Duodenal mucosa (tissue), 2 donors: Measurements from ENCODE around the gene PUS10.
"Not testable (repeated sequence)": the region's sequence is repeated elsewhere in the genome, so short reads cannot be mapped to it uniquely, and the experiment has no call there.

ENCODE experiments used
- H3K27ac ChIP-seq: one replicate; pipeline ENCODE4 v1.7.0; 2013; ENCODE audit warnings: low read depth, low read length
- H3K27me3 ChIP-seq, 2 donors: one replicate each; pipeline ENCODE4 v1.7.0; 2013; ENCODE audit warnings: low read length in 2 of 2, control low read depth in 1 of 2; ENCODE audit not compliant: insufficient read depth in 2 of 2, control insufficient read depth in 1 of 2
- H3K36me3 ChIP-seq, 2 donors: one replicate each; pipeline ENCODE4 v1.7.0; 2013; ENCODE audit warnings: low read length in 2 of 2, control low read depth in 1 of 2; ENCODE audit not compliant: insufficient read depth in 2 of 2, control insufficient read depth in 1 of 2
- H3K4me1 ChIP-seq, 2 donors: one replicate each; pipeline ENCODE4 v1.7.0; 2013; ENCODE audit warnings: low read length in 2 of 2, control low read depth in 1 of 2; ENCODE audit not compliant: insufficient read depth in 2 of 2, control insufficient read depth in 1 of 2
- H3K4me3 ChIP-seq, 2 donors: one replicate each; pipeline ENCODE4 v1.7.0; 2013; ENCODE audit warnings: low read length in 2 of 2, low read depth in 1 of 2
- H3K9ac ChIP-seq, 2 donors: one replicate each; pipeline ENCODE4 v1.7.0; 2013; ENCODE audit warnings: low read length in 2 of 2, low read depth in 1 of 2
- H3K9me3 ChIP-seq, 2 donors: one replicate each; pipeline ENCODE4 v1.7.0; 2013; ENCODE audit warnings: low read length in 2 of 2, control low read depth in 1 of 2; ENCODE audit not compliant: control insufficient read depth in 1 of 2

Gene PUS10

DNA sequence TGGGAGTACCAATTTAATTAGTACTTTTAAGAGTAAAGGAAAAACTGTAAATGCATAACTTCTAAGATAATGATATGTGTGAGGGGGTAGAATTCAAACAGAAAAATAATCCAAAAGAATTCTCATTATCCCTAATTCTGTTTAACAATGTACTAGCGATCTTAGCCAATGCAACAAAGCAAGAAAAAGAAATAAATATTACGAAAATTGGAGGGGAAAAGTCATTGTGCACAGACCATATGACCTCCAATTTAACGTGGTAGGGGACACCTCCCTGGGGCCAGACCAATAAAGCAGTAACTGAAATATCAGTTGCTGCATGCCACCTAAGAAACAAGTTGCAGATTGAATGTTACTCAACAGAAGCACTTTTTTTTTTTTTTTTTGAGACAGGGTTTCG lies 26.4 kb downstream of the PUS10 start:
- Histone ChIP-seq H3K9ac (no peak overlapping the region), H3K36me3 (peaks cover 3 to 5% of the 10 kb centered on the region in 2 donors), H3K27me3 (no peaks in the 10 kb centered on the region), H3K4me3 (no peak overlapping the region), H3K9me3 (peaks cover 9% of the 10 kb centered on the region in 2 donors), H3K27ac (no peak overlapping the region), H3K4me1 (no peaks in the 10 kb centered on the region)

DNA sequence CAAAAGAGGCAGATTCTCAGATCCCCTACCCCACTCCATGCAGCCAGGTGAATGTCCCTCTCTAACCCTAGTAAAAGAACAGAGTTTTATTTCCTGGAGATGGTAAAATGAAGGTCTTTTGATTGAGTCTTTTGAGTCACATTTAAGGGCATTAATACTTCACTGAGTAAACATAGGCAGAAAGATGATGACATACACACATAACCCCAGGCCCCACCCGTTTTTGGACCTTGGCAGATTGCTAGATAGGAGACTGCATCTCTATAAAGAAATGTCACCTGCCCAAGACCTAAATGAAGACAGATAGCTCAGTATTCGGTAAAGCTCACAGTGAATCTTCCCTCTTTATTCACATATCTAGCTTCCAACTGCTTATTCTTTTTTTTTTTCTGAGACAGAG lies 28.8 kb downstream of the PUS10 start:
- Histone ChIP-seq H3K9ac (no peak overlapping the region), H3K27ac (no peak overlapping the region), H3K4me3 (no peak overlapping the region), H3K4me1 (no peaks in the 10 kb centered on the region), H3K36me3 (no peaks in the 10 kb centered on the region), H3K9me3 (peaks cover 9% of the 10 kb centered on the region in 2 donors), H3K27me3 (no peaks in the 10 kb centered on the region)

DNA sequence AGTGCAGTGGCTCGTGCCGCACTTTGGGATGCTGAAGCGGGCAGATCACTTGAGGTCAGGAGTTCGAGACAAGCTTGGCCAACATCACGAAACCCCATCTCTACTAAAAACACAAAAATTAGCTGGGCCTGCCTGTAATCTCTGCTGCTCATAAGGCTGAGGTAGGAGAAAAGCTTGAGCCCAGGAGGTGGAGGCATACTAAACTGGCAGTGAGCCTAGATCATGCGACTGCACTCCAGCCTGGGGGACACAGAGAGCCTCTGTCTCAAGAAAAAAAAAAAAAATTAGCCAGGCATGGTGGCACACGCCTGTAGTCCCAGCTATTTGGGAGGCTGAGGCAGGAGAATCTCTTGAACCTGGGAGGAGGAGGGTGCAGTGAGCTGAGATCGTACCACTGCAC lies 30.4 kb downstream of the PUS10 start:
- not testable (repeated sequence) for H3K9me3 ChIP-seq, H3K36me3 ChIP-seq, H3K4me1 ChIP-seq, H3K4me3 ChIP-seq, H3K27ac ChIP-seq, H3K9ac ChIP-seq, H3K27me3 ChIP-seq

DNA sequence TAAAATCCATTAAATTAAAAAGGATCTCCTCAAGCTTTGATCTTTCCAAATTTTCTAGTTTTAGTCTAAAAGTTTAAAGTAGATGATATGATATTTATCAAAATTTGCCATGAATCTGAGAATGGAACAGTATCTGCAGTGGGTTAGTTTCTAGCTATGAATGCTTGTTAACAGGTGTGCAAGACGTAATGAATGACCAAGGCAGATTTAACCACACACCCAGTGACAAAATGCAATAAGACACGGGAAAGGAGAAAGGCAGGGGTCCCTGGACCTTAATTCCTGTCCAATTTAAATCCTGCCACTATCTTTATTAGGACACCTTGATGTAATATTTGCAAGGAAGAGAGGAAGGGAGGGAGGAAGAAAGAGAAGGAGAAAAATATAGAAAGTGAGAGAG lies 31.0 kb downstream of the PUS10 start:
- Histone ChIP-seq H3K9ac (no peak overlapping the region), H3K9me3 (peaks cover 6 to 7% of the 10 kb centered on the region in 2 donors), H3K4me3 (no peak overlapping the region), H3K36me3 (no peaks in the 10 kb centered on the region), H3K4me1 (no peaks in the 10 kb centered on the region), H3K27me3 (no peaks in the 10 kb centered on the region), H3K27ac (no peak overlapping the region)

DNA sequence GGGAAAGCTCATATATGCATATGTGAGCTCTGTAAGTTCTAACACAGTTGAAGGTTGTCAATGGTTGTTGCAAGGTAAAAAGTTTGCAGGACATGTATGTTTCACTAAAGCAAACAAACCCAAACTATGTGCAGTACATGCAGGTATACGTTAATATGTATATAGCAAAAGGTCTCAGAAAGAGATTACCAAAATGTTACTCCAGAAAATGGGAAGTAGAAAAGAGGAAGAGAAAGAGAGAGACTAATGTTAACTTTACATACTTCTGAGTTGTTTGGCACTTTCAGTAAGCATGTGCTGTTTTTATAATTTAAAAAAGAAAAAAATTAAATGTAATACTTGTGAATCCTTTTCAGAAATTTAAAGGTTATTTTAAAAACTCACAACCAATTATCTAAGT lies 33.3 kb downstream of the PUS10 start:
- Histone ChIP-seq H3K9ac (no peak overlapping the region), H3K36me3 (no peaks in the 10 kb centered on the region), H3K4me1 (no peaks in the 10 kb centered on the region), H3K27ac (no peak overlapping the region), H3K9me3 (no peaks in the 10 kb centered on the region), H3K27me3 (no peaks in the 10 kb centered on the region), H3K4me3 (no peak overlapping the region)

DNA sequence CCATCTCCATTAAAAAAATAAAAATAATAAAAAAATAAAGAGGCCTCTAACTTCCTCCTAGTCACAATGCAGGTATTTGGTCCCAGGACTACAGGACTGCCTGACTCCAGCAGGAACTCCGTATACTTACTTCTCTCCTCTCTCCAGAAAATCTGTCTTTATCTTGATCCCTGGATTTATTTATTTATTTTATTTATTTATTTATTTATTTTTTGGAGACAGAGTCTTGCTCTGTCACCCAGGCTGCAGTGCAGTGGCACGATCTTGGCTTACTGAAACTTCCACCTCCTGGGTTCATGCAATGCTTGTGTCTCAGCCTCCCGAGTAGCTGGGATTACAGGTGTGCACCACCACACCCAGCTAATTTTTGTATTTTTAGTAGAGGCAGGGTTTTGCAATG lies 36.0 kb downstream of the PUS10 start:
- not testable (repeated sequence) for H3K36me3 ChIP-seq, H3K9me3 ChIP-seq, H3K4me3 ChIP-seq, H3K4me1 ChIP-seq, H3K27me3 ChIP-seq, H3K9ac ChIP-seq, H3K27ac ChIP-seq

DNA sequence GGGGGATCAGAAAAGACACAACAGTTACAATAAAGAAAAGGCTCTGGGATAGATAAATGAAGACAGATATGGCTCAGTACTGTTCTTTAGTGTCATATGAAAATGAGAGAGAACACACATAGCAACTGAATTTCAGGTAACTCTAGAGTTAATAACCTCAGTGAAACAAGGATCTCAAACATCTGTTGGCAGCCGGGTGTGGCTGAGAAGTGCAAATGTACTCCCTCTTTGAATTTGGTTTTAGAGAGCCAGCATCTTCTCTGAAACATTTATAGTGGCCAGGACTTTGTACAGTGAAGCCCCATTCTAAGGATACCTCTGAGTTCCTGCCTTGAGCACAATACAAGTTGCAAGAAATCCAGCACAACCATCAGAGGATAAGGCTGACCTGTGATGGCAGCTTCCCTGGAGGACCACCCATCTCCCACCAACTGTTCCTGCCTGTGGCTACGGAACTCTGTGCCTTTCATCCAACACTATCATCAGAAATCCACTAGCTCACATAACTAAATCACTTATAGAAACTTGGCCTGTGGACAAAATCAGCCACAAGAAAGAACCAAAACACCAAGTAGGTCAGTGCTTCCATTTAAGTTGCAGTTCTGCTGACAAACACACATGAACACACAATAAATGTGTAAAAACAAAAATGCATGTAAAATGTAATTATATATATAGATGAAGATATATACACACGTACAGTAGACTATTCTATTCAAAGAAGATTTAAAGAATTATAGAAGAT lies 37.8 kb downstream of the PUS10 start:
- Histone ChIP-seq H3K9ac (no peak overlapping the region), H3K27ac (no peak overlapping the region), H3K27me3 (no peaks in the 10 kb centered on the region), H3K36me3 (no peaks in the 10 kb centered on the region), H3K4me3 (no peak overlapping the region), H3K9me3 (no peaks in the 10 kb centered on the region), H3K4me1 (no peaks in the 10 kb centered on the region)

DNA sequence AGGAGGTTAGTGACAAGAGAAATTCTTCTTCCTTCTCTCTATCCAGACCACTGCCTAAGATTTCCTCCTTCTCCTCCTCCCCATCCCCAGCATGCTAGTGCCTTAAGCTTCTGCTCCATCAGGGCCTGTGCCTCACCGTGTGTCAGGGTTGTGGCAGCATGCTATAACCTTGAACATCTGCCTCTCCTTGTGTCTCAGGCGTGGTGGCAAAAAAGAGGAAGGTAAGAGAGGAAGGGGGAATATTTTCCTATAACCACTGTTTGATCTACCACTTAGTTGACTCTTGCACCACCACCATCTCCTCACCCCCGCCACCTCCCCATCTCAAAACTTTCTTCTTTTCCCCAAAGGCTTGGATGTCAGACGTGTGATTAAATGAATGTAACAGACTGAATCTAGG lies 38.8 kb downstream of the PUS10 start:
- no peak overlapping the region for H3K9ac ChIP-seq
- H3K4me1 ChIP-seq: no peaks in the 10 kb centered on the region
- H3K27ac ChIP-seq: no peak overlapping the region
- H3K4me3 ChIP-seq: no peak overlapping the region
- no peaks in the 10 kb centered on the region for H3K9me3 ChIP-seq
- H3K36me3 ChIP-seq: no peaks in the 10 kb centered on the region
- no peaks in the 10 kb centered on the region for H3K27me3 ChIP-seq

DNA sequence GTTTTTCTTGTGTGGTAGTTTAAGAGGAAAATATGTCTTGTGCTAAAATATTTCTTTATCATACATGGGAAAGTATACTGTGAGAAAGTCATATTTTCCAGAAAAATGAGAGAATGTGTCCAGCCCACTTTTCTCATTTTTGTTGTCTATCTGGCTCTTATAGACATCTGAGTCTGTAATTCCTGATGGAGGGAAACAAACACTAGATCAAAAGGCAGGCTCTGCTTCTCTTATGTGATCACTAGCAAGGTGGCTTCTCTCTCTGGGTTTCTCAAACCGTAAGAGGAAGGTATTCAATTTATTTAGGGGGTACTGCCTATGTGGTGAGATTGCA lies 40.5 kb downstream of the PUS10 start:
- H3K9ac ChIP-seq: no peak overlapping the region
- no peaks in the 10 kb centered on the region for H3K4me1 ChIP-seq
- no peak overlapping the region for H3K27ac ChIP-seq
- no peaks in the 10 kb centered on the region for H3K9me3 ChIP-seq
- H3K4me3 ChIP-seq: no peak overlapping the region
- no peaks in the 10 kb centered on the region for H3K36me3 ChIP-seq
- no peaks in the 10 kb centered on the region for H3K27me3 ChIP-seq

DNA sequence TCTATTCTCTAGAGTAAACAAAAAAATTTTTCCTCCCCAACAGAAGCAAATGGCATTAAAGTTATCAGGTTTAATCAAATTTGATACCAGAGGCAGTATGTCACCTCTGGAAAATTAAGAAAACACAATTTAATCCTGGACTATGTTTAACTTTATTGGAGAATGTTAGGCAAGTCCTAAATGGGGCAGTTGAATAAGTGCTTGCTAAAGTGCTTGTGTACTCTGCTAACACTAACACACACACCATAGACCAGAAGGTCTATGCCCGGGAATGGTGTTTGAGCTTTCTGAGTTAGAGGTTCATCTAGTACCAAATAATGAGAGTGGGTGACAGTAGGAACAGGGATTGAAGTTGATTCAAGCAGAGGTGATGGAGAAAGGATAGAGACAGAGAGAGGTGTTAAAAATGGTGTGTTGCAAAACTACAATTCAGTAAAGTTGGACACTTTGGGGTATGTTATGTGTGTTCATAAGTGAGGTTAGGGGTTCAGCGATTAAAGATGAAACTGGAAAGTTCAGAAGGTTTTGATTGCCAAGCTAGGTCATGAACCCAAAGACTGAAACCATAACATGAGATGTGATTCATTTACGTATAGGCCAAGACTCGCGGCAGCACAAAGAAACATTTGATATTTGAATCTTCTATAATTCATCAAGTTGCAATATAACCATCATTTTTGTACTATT lies 41.0 kb downstream of the PUS10 start:
- H3K27ac ChIP-seq: no peak overlapping the region
- H3K27me3 ChIP-seq: no peaks in the 10 kb centered on the region
- no peaks in the 10 kb centered on the region for H3K36me3 ChIP-seq
- no peak overlapping the region for H3K9ac ChIP-seq
- no peak overlapping the region for H3K4me3 ChIP-seq
- no peaks in the 10 kb centered on the region for H3K9me3 ChIP-seq
- no peaks in the 10 kb centered on the region for H3K4me1 ChIP-seq
